Panc1 (cell line): ENCODE data around the gene EIPR1.

ENCODE experiments used
- POLR2AphosphoS5 ChIP-seq: IDR thresholded peaks from 2 replicates; pipeline ENCODE4 v1.6.1; 2012; ENCODE audit warnings: mild to moderate bottlenecking, low read depth, low read length, moderate library complexity
- TF ChIP-seq, protein P1 (sequence below): fragments of 450-650 bp; IDR thresholded peaks from 2 replicates; pipeline ENCODE4 v1.5.1; 2017; ENCODE audit warnings: mild to moderate bottlenecking
- TF ChIP-seq, protein P2 (sequence below), 2 experiments: IDR thresholded peaks; 2 replicates each; pipeline ENCODE4 v1.6.1; 2011 to 2012; ENCODE audit warnings: low read depth in 2 of 2, control low read depth in 1 of 2, low read length in 1 of 2, mild to moderate bottlenecking in 1 of 2, moderate library complexity in 1 of 2; ENCODE audit not compliant: insufficient read depth in 1 of 2

DNA sequence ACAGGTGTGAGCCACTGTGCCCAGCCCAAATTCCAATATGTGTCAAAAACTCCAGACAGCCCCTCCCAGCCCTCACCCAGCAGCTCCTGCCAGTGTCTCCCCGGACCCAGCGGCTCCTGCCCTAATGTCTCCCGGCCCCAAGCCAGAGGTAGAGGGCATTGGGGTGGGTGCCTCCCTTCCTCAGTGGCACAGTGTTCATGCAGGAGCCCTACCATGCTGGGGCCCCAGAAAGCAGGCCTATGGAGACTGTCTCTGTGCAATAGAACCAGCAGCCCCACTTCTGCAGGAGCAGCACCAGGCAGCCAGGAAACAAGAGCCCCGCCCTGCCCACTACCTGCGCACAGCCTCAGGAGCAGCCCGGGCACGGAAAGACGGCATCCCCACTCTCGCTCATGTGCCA, 70.4 kb downstream of the EIPR1 start:
- TF ChIP-seq, protein P1, sequence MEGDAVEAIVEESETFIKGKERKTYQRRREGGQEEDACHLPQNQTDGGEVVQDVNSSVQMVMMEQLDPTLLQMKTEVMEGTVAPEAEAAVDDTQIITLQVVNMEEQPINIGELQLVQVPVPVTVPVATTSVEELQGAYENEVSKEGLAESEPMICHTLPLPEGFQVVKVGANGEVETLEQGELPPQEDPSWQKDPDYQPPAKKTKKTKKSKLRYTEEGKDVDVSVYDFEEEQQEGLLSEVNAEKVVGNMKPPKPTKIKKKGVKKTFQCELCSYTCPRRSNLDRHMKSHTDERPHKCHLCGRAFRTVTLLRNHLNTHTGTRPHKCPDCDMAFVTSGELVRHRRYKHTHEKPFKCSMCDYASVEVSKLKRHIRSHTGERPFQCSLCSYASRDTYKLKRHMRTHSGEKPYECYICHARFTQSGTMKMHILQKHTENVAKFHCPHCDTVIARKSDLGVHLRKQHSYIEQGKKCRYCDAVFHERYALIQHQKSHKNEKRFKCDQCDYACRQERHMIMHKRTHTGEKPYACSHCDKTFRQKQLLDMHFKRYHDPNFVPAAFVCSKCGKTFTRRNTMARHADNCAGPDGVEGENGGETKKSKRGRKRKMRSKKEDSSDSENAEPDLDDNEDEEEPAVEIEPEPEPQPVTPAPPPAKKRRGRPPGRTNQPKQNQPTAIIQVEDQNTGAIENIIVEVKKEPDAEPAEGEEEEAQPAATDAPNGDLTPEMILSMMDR, result no peak
- TF ChIP-seq, protein P2, sequence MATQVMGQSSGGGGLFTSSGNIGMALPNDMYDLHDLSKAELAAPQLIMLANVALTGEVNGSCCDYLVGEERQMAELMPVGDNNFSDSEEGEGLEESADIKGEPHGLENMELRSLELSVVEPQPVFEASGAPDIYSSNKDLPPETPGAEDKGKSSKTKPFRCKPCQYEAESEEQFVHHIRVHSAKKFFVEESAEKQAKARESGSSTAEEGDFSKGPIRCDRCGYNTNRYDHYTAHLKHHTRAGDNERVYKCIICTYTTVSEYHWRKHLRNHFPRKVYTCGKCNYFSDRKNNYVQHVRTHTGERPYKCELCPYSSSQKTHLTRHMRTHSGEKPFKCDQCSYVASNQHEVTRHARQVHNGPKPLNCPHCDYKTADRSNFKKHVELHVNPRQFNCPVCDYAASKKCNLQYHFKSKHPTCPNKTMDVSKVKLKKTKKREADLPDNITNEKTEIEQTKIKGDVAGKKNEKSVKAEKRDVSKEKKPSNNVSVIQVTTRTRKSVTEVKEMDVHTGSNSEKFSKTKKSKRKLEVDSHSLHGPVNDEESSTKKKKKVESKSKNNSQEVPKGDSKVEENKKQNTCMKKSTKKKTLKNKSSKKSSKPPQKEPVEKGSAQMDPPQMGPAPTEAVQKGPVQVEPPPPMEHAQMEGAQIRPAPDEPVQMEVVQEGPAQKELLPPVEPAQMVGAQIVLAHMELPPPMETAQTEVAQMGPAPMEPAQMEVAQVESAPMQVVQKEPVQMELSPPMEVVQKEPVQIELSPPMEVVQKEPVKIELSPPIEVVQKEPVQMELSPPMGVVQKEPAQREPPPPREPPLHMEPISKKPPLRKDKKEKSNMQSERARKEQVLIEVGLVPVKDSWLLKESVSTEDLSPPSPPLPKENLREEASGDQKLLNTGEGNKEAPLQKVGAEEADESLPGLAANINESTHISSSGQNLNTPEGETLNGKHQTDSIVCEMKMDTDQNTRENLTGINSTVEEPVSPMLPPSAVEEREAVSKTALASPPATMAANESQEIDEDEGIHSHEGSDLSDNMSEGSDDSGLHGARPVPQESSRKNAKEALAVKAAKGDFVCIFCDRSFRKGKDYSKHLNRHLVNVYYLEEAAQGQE (IDR thresholded peaks at IDR 0.05; ENCODE audit: insufficient read depth in 1 of 2, low read depth in 2 of 2, low read length in 1 of 2), result no peak
- no peak for TF ChIP-seq POLR2AphosphoS5
